Heart right ventricle (tissue), 16 donors: ENCODE measurements around the gene DYSF. TPM values are rescaled to one million over a fixed set of nuclear protein-coding genes. Genes with fewer than 3 reads are reported as not detected.

Experiments
- ATAC-seq, 8 donors: fragments of 200-7000 bp; cut with Tn5 transposase; one replicate each; pipeline ENCODE4 v1.9.1; 2020; ENCODE audit warnings: mild to moderate bottlenecking in 8 of 8, moderate library complexity in 8 of 8, moderate number of reproducible peaks in 1 of 8
- DNase-seq, 2 donors: peaks; one replicate each; pipeline ENCODE4 v3.0.0-alpha.2; 2020
- H3K27ac ChIP-seq, 10 donors: fragments of 200-600 bp; sonication (generic) in 2 of 10; one replicate each; pipeline versions ENCODE4 v1.5.0 to v1.8.0; 2020 to 2022; ENCODE audit warnings: mild to moderate bottlenecking in 3 of 10
- H3K27me3 ChIP-seq, 7 donors: fragments of 200-600 bp; one replicate each; pipeline ENCODE4 v1.8.0; 2021 to 2022; ENCODE audit warnings: mild to moderate bottlenecking in 2 of 7
- H3K36me3 ChIP-seq, 9 donors: fragments of 200-600 bp; sonication (generic) in 1 of 9; one replicate each; pipeline versions ENCODE4 v1.5.0 to v1.8.0; 2020 to 2022; ENCODE audit warnings: mild to moderate bottlenecking in 2 of 9
- H3K4me1 ChIP-seq, 9 donors: fragments of 200-600 bp; sonication (generic) in 1 of 9; one replicate each; pipeline versions ENCODE4 v1.5.0 to v1.8.0; 2020 to 2022; ENCODE audit warnings: mild to moderate bottlenecking in 4 of 9
- H3K4me3 ChIP-seq, 10 donors: fragments of 200-600 bp; sonication (generic) in 2 of 10; one replicate each; pipeline versions ENCODE4 v1.5.0 to v1.8.0; 2020 to 2022; ENCODE audit warnings: mild to moderate bottlenecking in 7 of 10, moderate library complexity in 2 of 10
- H3K9me3 ChIP-seq, 11 donors: fragments of 200-600 bp in 10 of 11; sonication (generic) in 2 of 11; one replicate each; pipeline versions ENCODE4 v1.5.0 to v1.8.0; 2013 to 2022; ENCODE audit warnings: mild to moderate bottlenecking in 2 of 11, control low read depth in 1 of 11, moderate library complexity in 1 of 11
- CTCF ChIP-seq, 9 donors: fragments of 200-600 bp; sonication (generic) in 2 of 9; IDR thresholded peaks; one replicate each; pipeline versions ENCODE4 v1.5.0 to v1.8.0; 2021 to 2022; ENCODE audit warnings: antibody characterized with exemption in 9 of 9, mild to moderate bottlenecking in 5 of 9, moderate library complexity in 1 of 9
- WGBS, 2 donors: extraction: QIAGEN DNeasy Blood & Tissue Kit; methylation state at CpG; one replicate each; pipeline ENCODE4 v1.1.7; 2013; ENCODE audit warnings: inconsistent platforms in 1 of 2; 5-methylcytosine and 5-hydroxymethylcytosine counted together
- intact Hi-C, 10 donors: fragments of 100-400 bp; cut with DNase I; formaldehyde crosslinking; loops; one replicate each; pipeline versions ENCODE4 v1.11.1 to v1.14.2; 2022
- polyA plus RNA-seq, 2 donors: library from polyadenylated mRNA; stranded (reverse); fragments of 200-250 nt; gene quantifications; one replicate each; pipeline ENCODE4 v1.2.3, GENCODE V29; 2013
- total RNA-seq, 10 donors: library from RNA; stranded (reverse); fragmentation: NEBNext Ultra II Directional in 3 of 10; extraction: Animal tissue kit (Norgen Biotek cat#: 25700) in 3 of 10; gene quantifications; one replicate each; pipeline versions ENCODE4 v1.2.1 to v1.2.4, GENCODE V29; 2021 to 2023
- donor health status: Arrhythmogenic right ventricular cardiomyopathy.
- donor health status: ischemic (EF 13 %, LVEDD 7.1; RV severe dilation, severe dysfunction).
- donor health status: healthy with polysubstance abuse.
- donor health status: DM: no; HTN: yes; CAD: no.
- donor health status: DM: no; HTN: no; CAD: no.
- donor health status: ischemic (EF 25% LVEDD 6.9; RV normal size, moderate dysfunction).
- donor health status: ischemic (EF 25% LVEDD 5.7; RV mildly dilated, moderate dysfunction).
- donor health status: healthy.
- donor health status: DM: yes; HTN: yes; CAD: no.
- donor health status: Ischemic cardiomyopathy.
- donor health status: ischemic (EF 35%, LVEDD 5.7; RV mildly dilated, moderate dysfunction).
- donor health status: nonischemic (EF 11% LVEDD 7.7; RV severe dilation, severe dysfunction).
- donor health status: DM: yes; HTN: yes; CAD: no.
- donor health status: PGD.
- donor health status: ischemic (EF 29% LVEDD 5.4; RV normal size, mild dysfunction).
- donor health status: nonischemic (EF 23%, LVEDD 6.1; RV moderate dilation, normal function).

Gene DYSF
- total and polyA plus RNA-seq, 12 donors: 20.6 to 100 (median 64.8) TPM

- Histone ChIP-seq H3K27ac (no peak overlapping the region), H3K4me3 (no peak overlapping the region), H3K36me3 (peaks cover 0 to 62% (median 16%) of the 10 kb centered on the region in 9 donors), H3K4me1 (no peaks in the 10 kb centered on the region), H3K27me3 (no peaks in the 10 kb centered on the region), H3K9me3 (peaks cover 0 to 7% (median 0%) of the 10 kb centered on the region in 11 donors)
- intact Hi-C loops: loop anchor here in 2 of 10 donors (10.0 kb wide), 2 partner anchors 1046 to 1216 kb away; no protein-coding TSS in a partner anchor
- 90% methylated on average over 12 of the region's 12 CpGs for WGBS, 2 donors
- peak in 1 of 8 donors; percentile 49 for ATAC-seq
- no peak for TF ChIP-seq CTCF (IDR thresholded peaks at IDR 0.05)
- DNase-seq: no peak
Measured at GRCh38 chr2:71538656-71539265, 85.4 kb downstream of the DYSF start.

- H3K27ac ChIP-seq: no peak overlapping the region
- intact Hi-C loops: loop anchor here in 5 of 10 donors (10.0 kb wide), 5 partner anchors 384 to 1344 kb away; partner anchors contain the start of gene SPR (in 1 of the 5)
- H3K4me1 ChIP-seq: peaks cover 0 to 14% (median 12%) of the 10 kb centered on the region in 9 donors
- DNase-seq (no peak), ATAC-seq (no peak)
- H3K36me3 ChIP-seq: peaks cover 0 to 46% (median 3%) of the 10 kb centered on the region in 9 donors
- TF ChIP-seq CTCF (IDR thresholded peaks at IDR 0.05): no peak
- no peak overlapping the region for H3K4me3 ChIP-seq
- H3K27me3 ChIP-seq: no peaks in the 10 kb centered on the region
- peaks cover 0 to 7% (median 0%) of the 10 kb centered on the region in 11 donors for H3K9me3 ChIP-seq
- WGBS, 2 donors: 93 to 95% methylated on average over 1 of the region's 1 CpG
Measured at GRCh38 chr2:71540818-71541217, 87.5 kb downstream of the DYSF start.

GRCh38 chr2:71544919-71545571, 91.7 kb downstream of the DYSF start:
- Histone ChIP-seq H3K4me1 (peaks cover 0 to 17% (median 13%) of the 10 kb centered on the region in 9 donors), H3K9me3 (peaks cover 0 to 7% (median 0%) of the 10 kb centered on the region in 11 donors), H3K27ac (peak overlapping the region in 9 of 10 donors; percentile 34 to 79 (median 71)), H3K4me3 (peak overlapping the region in 6 of 10 donors; percentile 15 to 30 (median 24)), H3K36me3 (peaks cover 0 to 28% (median 0%) of the 10 kb centered on the region in 9 donors), H3K27me3 (no peaks in the 10 kb centered on the region)
- DNase-seq: peak in 1 of 2 donors; percentile 53
- intact Hi-C loops: loop anchor here (1.0 to 10.0 kb wide), 14 partner anchors 62 to 1340 kb away; partner anchors contain the start of genes CYP26B1 (in 1 of the 10) and SPR (in 1 of the 10)
- peak; percentile 40 to 92 (median 78) for ATAC-seq
- no peak for TF ChIP-seq CTCF (IDR thresholded peaks at IDR 0.05)
- WGBS, 2 donors: 49 to 62% methylated on average over 9 of the region's 9 CpGs

GRCh38 chr2:71545572-71546274, 92.4 kb downstream of the DYSF start:
- Histone ChIP-seq H3K9me3 (peaks cover 0 to 6% (median 0%) of the 10 kb centered on the region in 11 donors), H3K4me3 (peak overlapping the region in 6 of 10 donors; percentile 15 to 30 (median 24)), H3K4me1 (peaks cover 0 to 17% (median 13%) of the 10 kb centered on the region in 9 donors), H3K36me3 (peaks cover 0 to 26% (median 0%) of the 10 kb centered on the region in 9 donors), H3K27ac (peak overlapping the region in 9 of 10 donors; percentile 34 to 79 (median 71)), H3K27me3 (no peaks in the 10 kb centered on the region)
- intact Hi-C loops: loop anchor here (1.0 to 10.0 kb wide), 17 partner anchors 62 to 1339 kb away; partner anchors contain the start of genes CYP26B1 (in 1 of the 10) and SPR (in 1 of the 10)
- DNase-seq: peak in 1 of 2 donors; percentile 55
- peak; percentile 66 to 83 (median 75) for TF ChIP-seq CTCF (IDR thresholded peaks at IDR 0.05)
- ATAC-seq: peak; percentile 59 to 83 (median 78)
- 46 to 48% methylated on average over 22 of the region's 22 CpGs for WGBS, 2 donors
